SK-N-SH (cell line): ENCODE data around the gene GRIP1. TPM values are rescaled to one million over a fixed set of nuclear protein-coding genes. Genes with fewer than 3 reads are reported as not detected.

Source experiments
- CTCF ChIA-PET: fragments of 300-600, 350-600 bp; formaldehyde crosslinking; extraction: SDS; loops from one replicate; lab custom pipeline; 2021; lab: Yijun Ruan, JAX
- POLR2A ChIA-PET: fragments of 350-600 bp; sonication (Branson Sonifier 250); formaldehyde crosslinking; extraction: SDS; loops from one replicate; lab custom pipeline; 2020; ENCODE audit warnings: antibody characterized with exemption, inconsistent platforms; lab: Yijun Ruan, JAX
- DNase-seq: peaks from one replicate; pipeline ENCODE4 v3.0.0; 2012
- H2AFZ ChIP-seq: fragments of 200-600 bp; sonication (generic); 2 replicates; pipeline ENCODE4 v1.8.1; 2016; ENCODE audit warnings: antibody characterized with exemption, mild to moderate bottlenecking, low read depth
- H3F3A ChIP-seq: fragments of 200-600 bp; sonication (generic); replicated peaks from 2 replicates; pipeline ENCODE3; 2016; ENCODE audit warnings: antibody characterized with exemption, mild to moderate bottlenecking; ENCODE audit not compliant: insufficient read depth
- H3K27ac ChIP-seq, 2 experiments: fragments of 200-500 bp in 1 of 2; fragments of 200-600 bp in 1 of 2; sonication (Bioruptor generic) in 1 of 2; sonication (generic), shearing (Covaris generic) in 1 of 2; 2 replicates each; pipeline versions ENCODE4 v1.5.1 to v1.6.1; 2014 to 2016; ENCODE audit warnings: low read depth in 2 of 2, inconsistent platforms in 1 of 2, low read length in 1 of 2, mild to moderate bottlenecking in 1 of 2, mixed read lengths in 1 of 2
- H3K27me3 ChIP-seq: fragments of 200-600 bp; sonication (generic), shearing (Covaris generic); 2 replicates; pipeline ENCODE4 v1.6.1; 2016; ENCODE audit warnings: mixed run types; ENCODE audit not compliant: insufficient read depth
- H3K36me3 ChIP-seq, 2 experiments: fragments of 200-500 bp in 1 of 2; fragments of 200-600 bp in 1 of 2; sonication (Bioruptor generic) in 1 of 2; sonication (generic) in 1 of 2; replicated peaks in 1 of 2; 2 replicates each; pipeline versions ENCODE3 to v1.5.1; 2014 to 2016; ENCODE audit warnings: low read length in 1 of 2, mild to moderate bottlenecking in 1 of 2; ENCODE audit not compliant: insufficient read depth in 2 of 2, control insufficient read depth in 1 of 2
- H3K4me1 ChIP-seq, 2 experiments: fragments of 200-500 bp in 1 of 2; fragments of 200-600 bp in 1 of 2; sonication (Bioruptor generic) in 1 of 2; sonication (generic), shearing (Covaris generic) in 1 of 2; 2 replicates each; pipeline versions ENCODE4 v1.5.1 to v1.6.1; 2014 to 2016; ENCODE audit warnings: low read depth in 1 of 2, low read length in 1 of 2, mixed run types in 1 of 2; ENCODE audit not compliant: insufficient read depth in 2 of 2, control insufficient read depth in 1 of 2
- H3K4me2 ChIP-seq: fragments of 200-600 bp; sonication (generic), shearing (Covaris generic); 2 replicates; pipeline ENCODE4 v1.6.1; 2017; ENCODE audit warnings: mixed run types
- H3K4me3 ChIP-seq, 2 experiments: fragments of 200-500 bp in 1 of 2; fragments of 200-600 bp in 1 of 2; sonication (Bioruptor generic) in 1 of 2; sonication (generic), shearing (Covaris generic) in 1 of 2; 2 replicates each; pipeline versions ENCODE4 v1.5.1 to v1.8.1; 2014 to 2016; ENCODE audit warnings: low read depth in 2 of 2, inconsistent platforms in 1 of 2, low read length in 1 of 2, mild to moderate bottlenecking in 1 of 2, mixed read lengths in 1 of 2, moderate library complexity in 1 of 2
- H3K79me2 ChIP-seq: fragments of 200-600 bp; sonication (generic); 2 replicates; pipeline ENCODE4 v1.8.1; 2017; ENCODE audit warnings: mild to moderate bottlenecking; ENCODE audit not compliant: insufficient read depth
- H3K9ac ChIP-seq: fragments of 200-600 bp; sonication (generic); 2 replicates; pipeline ENCODE4 v1.6.1; 2017; ENCODE audit warnings: mixed run types
- H3K9me2 ChIP-seq: fragments of 200-600 bp; sonication (generic); 2 replicates; pipeline ENCODE4 v1.6.1; 2017; ENCODE audit warnings: mixed run types
- H3K9me3 ChIP-seq: fragments of 200-600 bp; sonication (generic); 2 replicates; pipeline ENCODE4 v1.6.1; 2017; ENCODE audit warnings: mixed run types, mild to moderate bottlenecking, moderate library complexity
- H4K20me1 ChIP-seq: fragments of 200-600 bp; sonication (generic); 2 replicates; pipeline ENCODE4 v1.6.1; 2017; ENCODE audit warnings: mild to moderate bottlenecking, mixed run types; ENCODE audit not compliant: insufficient read depth
- CTCF ChIP-seq: fragments of 200-600 bp; sonication (generic); IDR thresholded peaks from 2 replicates; pipeline ENCODE4 v1.6.1; 2017; ENCODE audit warnings: antibody characterized with exemption, mild to moderate bottlenecking, moderate library complexity
- GABPA ChIP-seq: IDR thresholded peaks from 2 replicates; pipeline ENCODE4 v1.4.0; 2012; ENCODE audit warnings: low read depth, mild to moderate bottlenecking
- JUND ChIP-seq: IDR thresholded peaks from 2 replicates; pipeline ENCODE4 v1.4.0; 2012
- REST ChIP-seq: IDR thresholded peaks from 2 replicates; pipeline ENCODE4 v1.6.1; 2012; ENCODE audit warnings: mild to moderate bottlenecking, low read depth, low read length, moderate library complexity
- WGBS: methylation state at CpG from one replicate; pipeline ENCODE4 v1.1.6; 2017; ENCODE audit warnings: low lambda C conversion rate; 5-methylcytosine and 5-hydroxymethylcytosine counted together
- polyA plus RNA-seq, 3 experiments: library from polyadenylated mRNA; depleted of rRNA; stranded (reverse); fragments of >200 nt; gene quantifications; 2 replicates each; pipeline ENCODE4 v1.2.3, GENCODE V29; 2012

The GRIP1 gene
- polyA plus RNA-seq, 1 of the 3 experiments (the other 2 are of a cell fraction), result 0.07 TPM

GRCh38 chr12:66392266-66392915 lies 286.5 kb downstream of the GRIP1 start (continued):
- no peak for TF ChIP-seq REST
- TF ChIP-seq, all 33 proteins: peak for 0

GRCh38 chr12:66388517-66388916 lies 290.4 kb downstream of the GRIP1 start:
- no peak for TF ChIP-seq CTCF
- 7% methylated on average over 2 of the region's 2 CpGs for WGBS
- H3K79me2 ChIP-seq, result no peaks in the 10 kb centered on the region

GRCh38 chr12:66387117-66387516 lies 291.8 kb downstream of the GRIP1 start:
- no peak overlapping the region for H3K4me2 ChIP-seq
- no peaks in the 10 kb centered on the region for H3K36me3 ChIP-seq
- 58% methylated on average over 1 of the region's 1 CpG for WGBS
- no peak overlapping the region for H3K9ac ChIP-seq
- no peak overlapping the region for H3K27ac ChIP-seq
- H3K79me2 ChIP-seq, result no peaks in the 10 kb centered on the region
- H3K9me3 ChIP-seq, result no peaks in the 10 kb centered on the region
- H3K4me3 ChIP-seq, result no peak overlapping the region
- H3K9me2 ChIP-seq, result no peaks in the 10 kb centered on the region
- no peak for TF ChIP-seq JUND
- no peak for TF ChIP-seq GABPA
- CTCF ChIA-PET, result no interaction called here
- no peaks in the 10 kb centered on the region for H4K20me1 ChIP-seq
- H3F3A ChIP-seq, result no peaks in the 10 kb centered on the region
- H3K4me1 ChIP-seq, result no peaks in the 10 kb centered on the region
- POLR2A ChIA-PET, result no interaction called here
- H3K27me3 ChIP-seq, result no peaks in the 10 kb centered on the region; the same call in 1 of the 2 replicates
- no peak overlapping the region for H2AFZ ChIP-seq
- no peak for DNase-seq

More at GRCh38 chr12:66388517-66388916, 290.4 kb downstream of the GRIP1 start:
- H2AFZ ChIP-seq, result no peak overlapping the region
- H3K9ac ChIP-seq, result no peak overlapping the region
- ChIA-PET POLR2A (no interaction called here), CTCF (interaction anchor here (1.3 kb wide), 1 partner anchor 14 kb away, joined by 3 read pairs; no protein-coding TSS in a partner anchor)
- no peaks in the 10 kb centered on the region for H3K36me3 ChIP-seq
- no peaks in the 10 kb centered on the region for H3F3A ChIP-seq
- no peaks in the 10 kb centered on the region for H3K9me2 ChIP-seq
- H3K9me3 ChIP-seq, result no peaks in the 10 kb centered on the region
- H3K4me2 ChIP-seq, result no peak overlapping the region
- H4K20me1 ChIP-seq, result no peaks in the 10 kb centered on the region
- H3K27ac ChIP-seq, result no peak overlapping the region
- H3K4me1 ChIP-seq, result no peaks in the 10 kb centered on the region
- DNase-seq, result no peak
- no peak overlapping the region for H3K4me3 ChIP-seq
- H3K27me3 ChIP-seq, result no peaks in the 10 kb centered on the region; the same call in 1 of the 2 replicates
